Measurements from ENCODE around the gene C17orf100.

The C17orf100 gene

GRCh38 chr17:6668727-6669425 lies 17.3 kb downstream of the C17orf100 start:
- in situ Hi-C loops (cut with MboI; ENCODE audit: low pct_unique_long_range_greater_than_20kb, low sequenced_read_pairs, unreplicated experiment): loop anchor here (10.0 to 25.0 kb wide), 2 partner anchors 168 to 336 kb away; partner anchors contain the start of gene TEKT1
- TF ChIP-seq, protein P1, sequence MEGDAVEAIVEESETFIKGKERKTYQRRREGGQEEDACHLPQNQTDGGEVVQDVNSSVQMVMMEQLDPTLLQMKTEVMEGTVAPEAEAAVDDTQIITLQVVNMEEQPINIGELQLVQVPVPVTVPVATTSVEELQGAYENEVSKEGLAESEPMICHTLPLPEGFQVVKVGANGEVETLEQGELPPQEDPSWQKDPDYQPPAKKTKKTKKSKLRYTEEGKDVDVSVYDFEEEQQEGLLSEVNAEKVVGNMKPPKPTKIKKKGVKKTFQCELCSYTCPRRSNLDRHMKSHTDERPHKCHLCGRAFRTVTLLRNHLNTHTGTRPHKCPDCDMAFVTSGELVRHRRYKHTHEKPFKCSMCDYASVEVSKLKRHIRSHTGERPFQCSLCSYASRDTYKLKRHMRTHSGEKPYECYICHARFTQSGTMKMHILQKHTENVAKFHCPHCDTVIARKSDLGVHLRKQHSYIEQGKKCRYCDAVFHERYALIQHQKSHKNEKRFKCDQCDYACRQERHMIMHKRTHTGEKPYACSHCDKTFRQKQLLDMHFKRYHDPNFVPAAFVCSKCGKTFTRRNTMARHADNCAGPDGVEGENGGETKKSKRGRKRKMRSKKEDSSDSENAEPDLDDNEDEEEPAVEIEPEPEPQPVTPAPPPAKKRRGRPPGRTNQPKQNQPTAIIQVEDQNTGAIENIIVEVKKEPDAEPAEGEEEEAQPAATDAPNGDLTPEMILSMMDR (IDR thresholded peaks at IDR 0.05; ENCODE audit: extremely low read depth, insufficient read depth, missing control alignments): no peak
- no peak for DNase-seq (ENCODE audit: low spot score)

DNA sequence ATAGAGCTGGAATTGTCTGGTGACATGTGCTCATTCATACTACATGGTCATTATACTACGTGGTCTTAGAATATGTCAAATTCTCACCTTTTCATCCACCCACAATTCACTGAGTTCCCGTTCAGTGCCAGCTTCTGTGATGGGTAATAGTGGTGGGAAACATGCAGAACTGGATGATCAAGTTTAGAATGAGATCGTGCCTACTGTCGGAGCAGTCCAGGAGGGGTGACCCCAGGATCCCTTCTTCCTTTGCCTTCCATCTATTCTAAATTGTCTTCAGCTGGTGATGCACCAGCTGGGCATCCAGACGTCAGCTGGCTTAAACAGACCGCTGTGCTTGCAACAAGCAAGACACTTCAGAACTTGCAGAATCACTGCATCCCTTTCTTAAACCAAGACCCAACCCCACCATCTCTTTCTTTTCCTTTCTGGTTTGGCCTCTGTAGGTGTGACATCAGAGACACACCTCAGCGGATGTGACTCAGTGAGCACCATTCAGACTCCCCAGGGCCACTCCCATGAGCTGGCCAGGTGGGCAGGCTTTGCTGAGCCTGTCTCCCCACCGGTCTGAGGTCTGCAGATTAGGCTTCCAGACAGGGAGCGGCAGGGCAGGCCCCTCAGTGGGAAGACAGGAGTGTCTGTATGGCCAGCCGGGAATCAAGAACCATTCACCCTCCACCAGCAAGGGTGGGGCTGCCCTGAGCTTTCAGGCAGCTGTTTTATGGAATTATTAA lies 18.1 kb downstream of the C17orf100 start:
- in situ Hi-C loops (cut with MboI; ENCODE audit: low pct_unique_long_range_greater_than_20kb, low sequenced_read_pairs, unreplicated experiment): loop anchor here (10.0 to 25.0 kb wide), 2 partner anchors 168 to 335 kb away; partner anchors contain the start of gene TEKT1
- TF ChIP-seq, protein P1 (IDR thresholded peaks at IDR 0.05; ENCODE audit: extremely low read depth, insufficient read depth, missing control alignments): no peak
- no peak for DNase-seq (ENCODE audit: low spot score)

DNA sequence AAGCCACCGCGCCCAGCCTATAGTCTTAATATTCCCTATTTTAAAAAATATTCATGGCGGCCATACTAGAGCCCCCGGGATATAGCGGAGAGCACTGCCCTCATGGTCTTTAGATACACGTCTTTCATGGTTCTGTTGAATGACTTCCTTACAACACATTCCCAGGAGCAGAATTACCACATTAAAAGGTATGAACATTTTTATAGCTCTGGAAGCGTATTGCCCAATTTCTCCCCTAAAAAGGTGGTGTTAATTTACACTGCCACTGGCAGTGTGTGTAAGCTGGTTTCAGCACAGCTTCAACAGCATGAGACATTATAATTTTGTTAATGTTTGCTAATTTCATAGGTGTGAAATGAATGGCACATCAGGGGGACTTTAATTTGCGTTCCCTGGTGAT lies 19.0 kb downstream of the C17orf100 start:
- in situ Hi-C loops (cut with MboI; ENCODE audit: low pct_unique_long_range_greater_than_20kb, low sequenced_read_pairs, unreplicated experiment): loop anchor here (25.0 kb wide), 1 partner anchor 167 kb away; the partner anchor contains the start of gene TEKT1
- TF ChIP-seq, protein P1 (IDR thresholded peaks at IDR 0.05; ENCODE audit: extremely low read depth, insufficient read depth, missing control alignments): no peak
- DNase-seq (ENCODE audit: low spot score): no peak

GRCh38 chr17:6670999-6671398 lies 19.4 kb downstream of the C17orf100 start:
- in situ Hi-C loops (cut with MboI; ENCODE audit: low pct_unique_long_range_greater_than_20kb, low sequenced_read_pairs, unreplicated experiment): loop anchor here (25.0 kb wide), 1 partner anchor 166 kb away; the partner anchor contains the start of gene TEKT1
- no peak for DNase-seq (ENCODE audit: low spot score)
- TF ChIP-seq, protein P1 (IDR thresholded peaks at IDR 0.05; ENCODE audit: extremely low read depth, insufficient read depth, missing control alignments): no peak

GRCh38 chr17:6671431-6671830 lies 19.9 kb downstream of the C17orf100 start:
- in situ Hi-C loops (cut with MboI; ENCODE audit: low pct_unique_long_range_greater_than_20kb, low sequenced_read_pairs, unreplicated experiment): loop anchor here (25.0 kb wide), 1 partner anchor 166 kb away; the partner anchor contains the start of gene TEKT1
- DNase-seq (ENCODE audit: low spot score): no peak
- TF ChIP-seq, protein P1 (IDR thresholded peaks at IDR 0.05; ENCODE audit: extremely low read depth, insufficient read depth, missing control alignments): no peak

- in situ Hi-C loops (cut with MboI; ENCODE audit: low pct_unique_long_range_greater_than_20kb, low sequenced_read_pairs, unreplicated experiment): loop anchor here (25.0 kb wide), 1 partner anchor 163 kb away; the partner anchor contains the start of gene TEKT1
- TF ChIP-seq, protein P1 (IDR thresholded peaks at IDR 0.05; ENCODE audit: extremely low read depth, insufficient read depth, missing control alignments): no peak
- no peak for DNase-seq (ENCODE audit: low spot score)
Measured at GRCh38 chr17:6674586-6674985, 23.0 kb downstream of the C17orf100 start.

Data from GM13977 (cell line).